RPMI8226 (cell line): ENCODE results near the gene NFE2L3.
"Not testable (repeated sequence)": the region's sequence is repeated elsewhere in the genome, so short reads cannot be mapped to it uniquely, and the experiment has no call there.

ENCODE experiments used
- DNase-seq: peaks from one replicate; pipeline ENCODE4 v3.0.0-alpha.2; 2015

The NFE2L3 gene

GRCh38 chr7:26147646-26148306 lies 4.2 kb upstream of the NFE2L3 start:
- not testable (repeated sequence) for DNase-seq

GRCh38 chr7:26148307-26148700 lies 3.7 kb upstream of the NFE2L3 start:
- DNase-seq, result not testable (repeated sequence)

GRCh38 chr7:26149391-26149977 lies 2.5 kb upstream of the NFE2L3 start:
- DNase-seq, result no peak

- DNase-seq, result no peak
Measured at GRCh38 chr7:26151096-26151495, 902 bp upstream of the NFE2L3 start.

GRCh38 chr7:26151650-26151952 lies 397 bp upstream of the NFE2L3 start:
- no peak for DNase-seq

- DNase-seq, result peak; percentile 60
Measured at GRCh38 chr7:26152782-26153240, 813 bp downstream of the NFE2L3 start.

GRCh38 chr7:26153241-26153822 lies 1.3 kb downstream of the NFE2L3 start:
- DNase-seq, result peak; percentile 30

GRCh38 chr7:26153823-26154783 lies 2.1 kb downstream of the NFE2L3 start:
- DNase-seq, result peak; percentile 48

GRCh38 chr7:26155531-26156375 lies 3.8 kb downstream of the NFE2L3 start:
- DNase-seq, result peak; percentile 51

GRCh38 chr7:26156451-26157420 lies 4.7 kb downstream of the NFE2L3 start:
- peak; percentile 58 for DNase-seq

GRCh38 chr7:26157520-26158105 lies 5.6 kb downstream of the NFE2L3 start:
- no peak for DNase-seq

GRCh38 chr7:26159243-26159642 lies 7.2 kb downstream of the NFE2L3 start:
- DNase-seq, result no peak

- no peak for DNase-seq
Measured at GRCh38 chr7:26160896-26161295, 8.9 kb downstream of the NFE2L3 start.

- DNase-seq, result no peak
Measured at GRCh38 chr7:26162431-26162830, 10.4 kb downstream of the NFE2L3 start.

- DNase-seq, result not testable (repeated sequence)
Measured at GRCh38 chr7:26163804-26164203, 11.8 kb downstream of the NFE2L3 start.

- no peak for DNase-seq
Measured at GRCh38 chr7:26165950-26166683, 14.1 kb downstream of the NFE2L3 start.

GRCh38 chr7:26166684-26167266 lies 14.8 kb downstream of the NFE2L3 start:
- DNase-seq, result no peak

- DNase-seq, result no peak
Measured at GRCh38 chr7:26167303-26167934, 15.4 kb downstream of the NFE2L3 start.

- no peak for DNase-seq
Measured at GRCh38 chr7:26168458-26169023, 16.5 kb downstream of the NFE2L3 start.
